C4-2B (cell line): ENCODE results near the gene FBXO42.

Source experiments
- CTCF ChIP-seq: fragments of 450-650 bp; conservative IDR thresholded peaks from 2 replicates; pipeline ENCODE4 v1.5.1; 2017; ENCODE audit warnings: mild to moderate bottlenecking
- ZFX ChIP-seq: fragments of 450-650 bp; IDR thresholded peaks from 2 replicates; pipeline ENCODE4 v1.6.1; 2017

GRCh38 chr1:16243215-16243610 lies 109.1 kb downstream of the FBXO42 start:
- TF ChIP-seq CTCF: no peak
- no peak for TF ChIP-seq ZFX
